CD14-positive monocyte (primary cell): ENCODE data around the gene AASS. TPM values are rescaled to one million over a fixed set of nuclear protein-coding genes. Genes with fewer than 3 reads are reported as not detected.

Source experiments
- DNase-seq, 3 donors: peaks; one replicate each; pipeline ENCODE4 v3.0.0-alpha.2; 2011 to 2022
- H2AFZ ChIP-seq: 2 replicates; pipeline ENCODE4 v1.6.0; 2012; ENCODE audit warnings: mild to moderate bottlenecking, low read depth, low read length, inconsistent platforms; ENCODE audit not compliant: insufficient read depth, poor library complexity, severe bottlenecking
- H3K27ac ChIP-seq, 2 donors: 1 replicate in 1 of 2; 2 replicates in 1 of 2; pipeline ENCODE4 v1.5.1; 2012 to 2013; ENCODE audit warnings: low read length in 2 of 2, control low read depth in 1 of 2, inconsistent platforms in 1 of 2, low read depth in 1 of 2, mild to moderate bottlenecking in 1 of 2
- H3K27me3 ChIP-seq, 2 donors: one replicate each; pipeline versions ENCODE4 v1.6.0 to v1.6.1; 2011 to 2013; ENCODE audit warnings: low read length in 2 of 2; ENCODE audit not compliant: control insufficient read depth in 2 of 2, insufficient read depth in 2 of 2
- H3K36me3 ChIP-seq, 2 donors: replicated peaks in 1 of 2; 1 replicate in 1 of 2; 2 replicates in 1 of 2; pipeline versions ENCODE4 v1.5.1 to v1.6.1; 2012 to 2013; ENCODE audit warnings: low read length in 2 of 2, control low read depth in 1 of 2, inconsistent platforms in 1 of 2, mild to moderate bottlenecking in 1 of 2; ENCODE audit not compliant: insufficient read depth in 2 of 2, control insufficient read depth in 1 of 2
- H3K4me1 ChIP-seq, 2 donors: 1 replicate in 1 of 2; 2 replicates in 1 of 2; pipeline versions ENCODE4 v1.5.1 to v1.6.1; 2012 to 2013; ENCODE audit warnings: low read length in 2 of 2, control low read depth in 1 of 2, inconsistent platforms in 1 of 2, mild to moderate bottlenecking in 1 of 2, moderate library complexity in 1 of 2; ENCODE audit not compliant: insufficient read depth in 2 of 2, control insufficient read depth in 1 of 2
- H3K4me2 ChIP-seq: replicated peaks from 2 replicates; pipeline ENCODE3; 2012; ENCODE audit warnings: low read length, moderate library complexity, mild to moderate bottlenecking; ENCODE audit not compliant: poor library complexity, severe bottlenecking; ENCODE audit errors: extremely low read depth
- H3K4me3 ChIP-seq, 3 experiments: fragments of 200-600 bp in 1 of 3; sonication (generic) in 1 of 3; replicated peaks in 1 of 3; 1 replicate in 2 of 3; 2 replicates in 1 of 3; pipeline ENCODE4 v1.5.1; 2011 to 2013; ENCODE audit warnings: low read length in 3 of 3, mild to moderate bottlenecking in 3 of 3, control low read depth in 2 of 3, low read depth in 2 of 3, inconsistent platforms in 1 of 3, moderate library complexity in 1 of 3
- H3K79me2 ChIP-seq: 2 replicates; pipeline ENCODE4 v1.6.0; 2012; ENCODE audit warnings: mild to moderate bottlenecking, control low read depth, inconsistent platforms, low read length, moderate library complexity; ENCODE audit not compliant: insufficient read depth
- H3K9ac ChIP-seq: 2 replicates; pipeline ENCODE4 v1.6.0; 2017; ENCODE audit warnings: low read length, mild to moderate bottlenecking; ENCODE audit not compliant: insufficient read depth, poor library complexity, severe bottlenecking
- H3K9me3 ChIP-seq, 2 donors: replicated peaks in 1 of 2; 1 replicate in 1 of 2; 2 replicates in 1 of 2; pipeline versions ENCODE4 v1.5.1 to v1.6.1; 2012 to 2013; ENCODE audit warnings: low read length in 2 of 2, control low read depth in 1 of 2; ENCODE audit not compliant: control insufficient read depth in 1 of 2, insufficient read depth in 1 of 2
- H4K20me1 ChIP-seq: 2 replicates; pipeline ENCODE4 v1.6.0; 2012; ENCODE audit warnings: mild to moderate bottlenecking, low read length, control low read depth, moderate library complexity; ENCODE audit not compliant: insufficient read depth
- H3K27ac Mint-ChIP-seq, 7 donors: one replicate each; pipeline ENCODE4 v1.8.0; 2020; ENCODE audit warnings: mild to moderate bottlenecking in 7 of 7, mixed read lengths in 7 of 7, moderate library complexity in 6 of 7, inconsistent platforms in 2 of 7
- H3K27me3 Mint-ChIP-seq, 3 donors: one replicate each; pipeline ENCODE4 v1.8.0; 2021 to 2022; ENCODE audit warnings: low read depth in 3 of 3, mild to moderate bottlenecking in 3 of 3, mixed read lengths in 3 of 3, moderate library complexity in 3 of 3, inconsistent platforms in 1 of 3
- H3K36me3 Mint-ChIP-seq, 2 donors: one replicate each; pipeline ENCODE4 v1.8.0; 2020; ENCODE audit warnings: mixed read lengths in 2 of 2, inconsistent platforms in 1 of 2, mild to moderate bottlenecking in 1 of 2
- H3K4me1 Mint-ChIP-seq: one replicate; pipeline ENCODE4 v1.8.0; 2020; ENCODE audit warnings: mild to moderate bottlenecking, mixed read lengths
- H3K4me3 Mint-ChIP-seq, 2 donors: one replicate each; pipeline ENCODE4 v1.8.0; 2020; ENCODE audit warnings: mild to moderate bottlenecking in 2 of 2, mixed read lengths in 2 of 2, moderate library complexity in 1 of 2
- H3K9me3 Mint-ChIP-seq, 7 donors: one replicate each; pipeline ENCODE4 v1.8.0; 2020 to 2022; ENCODE audit warnings: mixed read lengths in 7 of 7, mild to moderate bottlenecking in 6 of 7, moderate library complexity in 6 of 7, inconsistent platforms in 2 of 7
- WGBS: methylation state at CpG from one replicate; pipeline ENCODE4 v1.1.5; 2013; ENCODE audit warnings: missing lambda C conversion rate; ENCODE audit not compliant: insufficient coverage; 5-methylcytosine and 5-hydroxymethylcytosine counted together
- intact Hi-C, 2 donors: fragments of 100-400 bp; cut with micrococcal nuclease; formaldehyde crosslinking; loops; one replicate each; pipeline versions ENCODE4 v1.15.0 to v1.15.1; 2023
- polyA plus RNA-seq, 3 donors: library from polyadenylated mRNA; depleted of rRNA in 1 of 3; unstranded in 2 of 3; stranded (reverse) in 1 of 3; fragments of 300-500 nt in 2 of 3; fragments of >200 nt in 1 of 3; fragmentation: Illumina TruSeq in 2 of 3; gene quantifications; 1 replicate in 2 of 3; 2 replicates in 1 of 3; pipeline ENCODE4 v1.2.3, GENCODE V29; 2012 to 2021
- TF ChIP-seq, protein P1 (sequence below): fragments of 200-600 bp; IDR thresholded peaks from one replicate; pipeline ENCODE4 v1.8.0; 2022; ENCODE audit warnings: antibody characterized with exemption, mild to moderate bottlenecking

The AASS gene
- polyA plus RNA-seq, 3 donors, result 0.22 to 0.33 TPM; not detected in 1

DNA sequence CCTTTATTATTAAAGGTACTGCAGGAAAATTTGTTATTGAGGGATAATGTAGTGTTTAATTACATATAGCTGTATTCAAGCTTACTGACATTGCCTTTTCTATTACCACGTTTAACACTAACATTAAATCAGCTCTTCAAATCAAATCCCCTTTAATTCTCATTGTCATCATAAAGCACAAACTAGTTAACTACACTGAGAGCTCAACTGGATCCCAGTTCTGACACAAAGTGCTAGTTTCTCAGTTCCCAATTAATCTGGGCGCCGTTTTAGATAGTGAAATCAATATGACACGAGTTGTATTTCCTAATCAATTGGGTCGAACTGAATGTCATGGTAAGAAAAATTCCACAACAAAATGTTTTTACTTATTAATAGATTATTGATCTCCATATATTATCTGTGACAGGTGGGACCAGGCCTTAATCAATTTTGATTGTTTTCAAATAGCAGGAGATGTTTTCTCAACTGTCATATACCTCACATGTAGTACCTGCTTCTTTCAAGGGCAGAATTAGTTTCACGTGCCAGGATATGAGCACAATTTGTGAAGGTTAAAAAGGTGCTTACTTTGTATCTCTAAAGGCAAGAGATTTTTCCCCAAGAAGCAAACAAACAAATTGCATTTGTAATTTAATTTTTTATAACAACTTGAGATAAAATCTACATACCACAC is 71.0 kb downstream of the AASS start:
- Mint-ChIP-seq H3K27me3 (peaks cover 0 to 1% (median 0%) of the 10 kb centered on the region in 3 donors), H3K4me3 (no peak overlapping the region), H3K36me3 (no peaks in the 10 kb centered on the region), H3K27ac (no peak overlapping the region), H3K4me1 (no peaks in the 10 kb centered on the region), H3K9me3 (peaks cover 0 to 7% (median 2%) of the 10 kb centered on the region in 7 donors)
- no peak overlapping the region for H3K4me2 ChIP-seq
- no peaks in the 10 kb centered on the region for H3K9me3 ChIP-seq
- DNase-seq, result no peak
- no peak overlapping the region for H3K27ac ChIP-seq
- H2AFZ ChIP-seq, result no peak overlapping the region
- no peak overlapping the region for H3K4me3 ChIP-seq
- no peak overlapping the region for H3K9ac ChIP-seq
- WGBS, result 71% methylated on average over 1 of the region's 6 CpGs
- TF ChIP-seq, protein P1, sequence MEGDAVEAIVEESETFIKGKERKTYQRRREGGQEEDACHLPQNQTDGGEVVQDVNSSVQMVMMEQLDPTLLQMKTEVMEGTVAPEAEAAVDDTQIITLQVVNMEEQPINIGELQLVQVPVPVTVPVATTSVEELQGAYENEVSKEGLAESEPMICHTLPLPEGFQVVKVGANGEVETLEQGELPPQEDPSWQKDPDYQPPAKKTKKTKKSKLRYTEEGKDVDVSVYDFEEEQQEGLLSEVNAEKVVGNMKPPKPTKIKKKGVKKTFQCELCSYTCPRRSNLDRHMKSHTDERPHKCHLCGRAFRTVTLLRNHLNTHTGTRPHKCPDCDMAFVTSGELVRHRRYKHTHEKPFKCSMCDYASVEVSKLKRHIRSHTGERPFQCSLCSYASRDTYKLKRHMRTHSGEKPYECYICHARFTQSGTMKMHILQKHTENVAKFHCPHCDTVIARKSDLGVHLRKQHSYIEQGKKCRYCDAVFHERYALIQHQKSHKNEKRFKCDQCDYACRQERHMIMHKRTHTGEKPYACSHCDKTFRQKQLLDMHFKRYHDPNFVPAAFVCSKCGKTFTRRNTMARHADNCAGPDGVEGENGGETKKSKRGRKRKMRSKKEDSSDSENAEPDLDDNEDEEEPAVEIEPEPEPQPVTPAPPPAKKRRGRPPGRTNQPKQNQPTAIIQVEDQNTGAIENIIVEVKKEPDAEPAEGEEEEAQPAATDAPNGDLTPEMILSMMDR, result no peak
- H4K20me1 ChIP-seq, result no peaks in the 10 kb centered on the region
- H3K27me3 ChIP-seq, result no peaks in the 10 kb centered on the region
- H3K79me2 ChIP-seq, result no peaks in the 10 kb centered on the region
- no peaks in the 10 kb centered on the region for H3K4me1 ChIP-seq
- intact Hi-C loops, result no loop called here
- H3K36me3 ChIP-seq, result no peaks in the 10 kb centered on the region

DNA sequence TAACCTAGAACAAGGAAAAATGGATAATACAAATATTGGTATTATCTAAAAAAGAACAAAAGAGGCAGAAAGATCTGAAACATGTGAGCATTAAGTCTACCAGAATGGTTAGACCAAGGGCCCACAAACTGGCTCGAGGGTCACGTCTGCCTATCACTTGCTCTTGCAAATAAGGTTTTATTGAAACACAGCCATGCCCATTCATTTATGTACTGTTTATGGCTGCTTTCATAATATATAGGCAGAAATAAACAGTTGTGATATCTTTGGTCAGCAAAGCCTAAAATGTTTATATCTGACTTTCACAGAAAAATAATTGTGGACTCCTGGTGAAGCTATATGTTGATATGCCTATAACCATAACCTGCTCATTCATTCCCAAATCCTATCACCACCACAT is 71.8 kb downstream of the AASS start:
- Mint-ChIP-seq H3K36me3 (no peaks in the 10 kb centered on the region), H3K4me1 (no peaks in the 10 kb centered on the region), H3K27ac (no peak overlapping the region), H3K4me3 (no peak overlapping the region), H3K27me3 (peaks cover 0 to 1% (median 0%) of the 10 kb centered on the region in 3 donors), H3K9me3 (peaks cover 0 to 7% (median 2%) of the 10 kb centered on the region in 7 donors)
- intact Hi-C loops, result no loop called here
- H3K4me2 ChIP-seq, result no peak overlapping the region
- DNase-seq, result no peak
- no peak overlapping the region for H3K4me3 ChIP-seq
- no peak overlapping the region for H3K9ac ChIP-seq
- 90% methylated on average over 2 of the region's 2 CpGs for whole genome bisulfite sequencing
- no peaks in the 10 kb centered on the region for H3K4me1 ChIP-seq
- TF ChIP-seq, protein P1, result no peak
- H3K27me3 ChIP-seq, result no peaks in the 10 kb centered on the region
- no peak overlapping the region for H2AFZ ChIP-seq
- no peaks in the 10 kb centered on the region for H3K36me3 ChIP-seq
- no peaks in the 10 kb centered on the region for H4K20me1 ChIP-seq
- no peak overlapping the region for H3K27ac ChIP-seq
- H3K79me2 ChIP-seq, result no peaks in the 10 kb centered on the region
- H3K9me3 ChIP-seq, result no peaks in the 10 kb centered on the region
